OCI-LY7 (cell line): ENCODE results near the gene MLPH.

ENCODE experiments used
- CTCF ChIP-seq: fragments of 200-600 bp; sonication (generic); conservative IDR thresholded peaks from 2 replicates; pipeline ENCODE4 v1.5.1; 2014; ENCODE audit warnings: mild to moderate bottlenecking, antibody characterized with exemption, low read length, moderate library complexity, mixed read lengths
- EZH2phosphoT487 ChIP-seq: fragments of 200-600 bp; sonication (generic); IDR thresholded peaks from 2 replicates; pipeline ENCODE4 v1.6.1; 2018; ENCODE audit warnings: low read depth, borderline replicate concordance, mild to moderate bottlenecking, mixed run types, antibody characterized with exemption, low read length, moderate library complexity, mixed read lengths

GRCh38 chr2:237530472-237531433, 43.7 kb downstream of the MLPH start:
- TF ChIP-seq CTCF, result no peak
- TF ChIP-seq EZH2phosphoT487, result no peak
